GM21390 (cell line): ENCODE results near the gene AP3S2.

ENCODE experiments used
- ATAC-seq: cut with Tn5 transposase; IDR thresholded peaks from one replicate; pipeline ENCODE4 v1.9.1; 2021; ENCODE audit not compliant: unreplicated experiment

Gene AP3S2

GRCh38 chr15:89820666-89821611, 72.9 kb downstream of the AP3S2 start:
- ATAC-seq = no peak

DNA sequence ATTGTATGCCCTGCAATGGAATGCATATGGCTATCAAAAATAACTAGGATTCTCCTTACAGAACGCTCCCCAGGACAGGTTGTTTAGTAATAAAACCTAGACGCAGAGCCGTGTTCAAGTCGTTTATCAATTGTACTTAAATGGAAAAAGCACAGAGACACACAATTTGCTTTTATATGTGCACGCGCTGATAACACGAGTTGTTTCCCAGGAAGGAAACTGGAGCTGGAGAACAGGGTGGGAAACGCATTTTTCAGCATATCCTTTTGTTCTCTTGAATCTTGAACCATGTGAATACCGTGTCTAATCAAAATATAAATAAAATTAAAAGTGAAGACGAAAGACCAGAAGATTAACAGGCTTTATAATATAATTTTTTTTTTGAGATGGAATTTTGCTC, 75.5 kb downstream of the AP3S2 start:
- no peak for ATAC-seq

DNA sequence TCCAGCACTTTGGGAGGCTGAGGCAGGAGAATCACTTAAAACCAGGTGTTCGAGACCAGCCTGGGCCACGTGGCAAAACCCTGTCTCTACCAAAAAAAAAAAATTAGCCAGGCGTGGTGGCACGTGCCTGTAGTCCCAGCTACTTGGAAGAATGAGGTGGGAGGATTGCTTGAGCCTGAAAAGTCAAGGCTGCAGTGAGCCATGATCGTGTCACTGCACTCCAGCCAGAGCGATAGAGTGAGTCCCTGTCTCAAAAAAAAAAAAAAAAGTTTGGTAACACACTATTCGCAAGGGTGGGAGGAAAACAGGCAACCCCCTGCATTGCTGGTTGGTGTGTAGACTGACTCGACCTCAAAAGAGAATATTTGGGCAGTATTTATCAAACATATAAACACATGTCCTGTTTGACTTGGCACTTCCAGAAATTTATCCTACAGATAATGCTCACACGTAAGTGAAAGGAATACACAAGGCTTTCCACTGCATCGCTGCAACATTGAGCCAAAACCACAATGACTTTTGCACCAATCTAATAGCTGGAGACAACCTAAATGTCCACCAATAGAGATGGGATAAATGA, 76.0 kb downstream of the AP3S2 start:
- no peak for ATAC-seq

DNA sequence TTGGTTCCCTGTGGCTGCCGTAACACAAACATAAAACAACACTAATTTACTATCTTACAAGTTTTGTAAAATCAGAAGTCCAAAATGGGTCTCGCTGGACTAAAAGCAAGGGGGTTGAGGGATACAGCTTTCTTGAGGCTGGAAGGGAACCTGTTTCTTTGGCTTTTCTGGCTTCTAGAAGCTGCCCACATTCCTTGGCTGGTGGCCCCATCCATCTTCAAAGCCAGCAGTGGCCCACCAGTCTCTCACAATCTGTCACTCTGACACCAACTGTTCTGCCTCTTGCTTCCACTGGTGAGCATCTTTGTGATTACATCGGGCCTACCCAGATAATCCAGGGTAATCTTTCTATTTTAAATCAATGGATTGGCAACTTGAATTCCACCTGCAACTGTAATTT, 78.0 kb downstream of the AP3S2 start:
- ATAC-seq = no peak

GRCh38 chr15:89814112-89814742, 79.6 kb downstream of the AP3S2 start:
- no peak for ATAC-seq

DNA sequence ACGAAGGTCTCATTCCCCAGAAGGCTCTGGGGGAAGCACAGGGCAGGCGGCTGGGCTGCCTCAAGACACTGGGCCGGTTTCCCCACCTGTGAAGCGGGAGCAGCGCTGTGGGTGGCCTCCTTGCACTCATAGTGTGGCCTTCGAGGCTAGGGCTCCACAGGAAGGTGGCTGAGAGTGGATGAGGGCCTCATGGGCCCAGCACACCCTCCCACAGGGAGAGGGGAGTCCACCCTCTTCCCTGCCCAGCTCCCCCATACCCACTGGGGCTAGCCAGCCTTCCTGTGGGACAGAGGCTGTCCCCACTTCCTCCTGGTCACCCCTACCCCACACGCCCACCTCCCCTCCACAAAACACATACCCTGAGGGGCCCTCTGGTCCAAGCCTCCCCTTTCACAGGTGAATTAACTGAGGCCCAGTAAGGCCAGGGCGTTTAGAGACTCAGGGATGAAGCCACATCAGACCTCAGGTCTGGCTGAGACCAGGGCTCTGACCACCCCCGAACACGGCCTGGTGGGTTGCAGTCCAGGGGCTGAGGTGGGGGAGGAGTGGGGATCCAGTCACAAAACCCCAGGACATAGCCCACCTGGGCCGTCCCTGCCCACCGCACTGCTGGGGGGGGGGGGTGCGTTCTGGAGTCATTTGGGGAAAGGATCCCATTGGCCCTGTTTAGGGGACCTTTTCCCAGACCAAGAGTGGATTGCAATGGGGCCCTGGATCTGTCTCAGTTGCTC, 80.2 kb downstream of the AP3S2 start:
- no peak for ATAC-seq

GRCh38 chr15:89812847-89813320, 80.9 kb downstream of the AP3S2 start:
- ATAC-seq = no peak

GRCh38 chr15:89812011-89812846, 81.6 kb downstream of the AP3S2 start:
- no peak for ATAC-seq

DNA sequence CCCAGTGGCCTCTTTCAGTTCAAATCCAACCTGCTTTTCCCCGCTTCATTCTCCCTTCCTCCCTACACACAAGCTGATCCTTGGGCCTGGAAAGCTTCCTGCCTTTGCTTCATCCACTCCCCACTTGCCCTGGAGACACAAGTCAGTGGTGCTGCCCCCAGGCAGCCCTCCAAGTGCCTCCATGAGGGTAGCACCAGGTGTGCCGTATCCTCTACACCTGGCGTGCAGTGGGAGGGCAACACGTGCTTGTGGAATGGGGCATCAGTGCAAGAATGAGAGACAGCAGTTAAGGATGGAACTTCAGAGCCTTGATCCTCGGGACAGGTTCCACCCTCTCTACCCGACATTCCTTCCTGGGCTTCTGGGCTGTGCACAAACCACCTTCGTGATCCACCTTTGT, 83.0 kb downstream of the AP3S2 start:
- no peak for ATAC-seq

- ATAC-seq = no peak
Observed at GRCh38 chr15:89809787-89810148, 84.0 kb downstream of the AP3S2 start.

DNA sequence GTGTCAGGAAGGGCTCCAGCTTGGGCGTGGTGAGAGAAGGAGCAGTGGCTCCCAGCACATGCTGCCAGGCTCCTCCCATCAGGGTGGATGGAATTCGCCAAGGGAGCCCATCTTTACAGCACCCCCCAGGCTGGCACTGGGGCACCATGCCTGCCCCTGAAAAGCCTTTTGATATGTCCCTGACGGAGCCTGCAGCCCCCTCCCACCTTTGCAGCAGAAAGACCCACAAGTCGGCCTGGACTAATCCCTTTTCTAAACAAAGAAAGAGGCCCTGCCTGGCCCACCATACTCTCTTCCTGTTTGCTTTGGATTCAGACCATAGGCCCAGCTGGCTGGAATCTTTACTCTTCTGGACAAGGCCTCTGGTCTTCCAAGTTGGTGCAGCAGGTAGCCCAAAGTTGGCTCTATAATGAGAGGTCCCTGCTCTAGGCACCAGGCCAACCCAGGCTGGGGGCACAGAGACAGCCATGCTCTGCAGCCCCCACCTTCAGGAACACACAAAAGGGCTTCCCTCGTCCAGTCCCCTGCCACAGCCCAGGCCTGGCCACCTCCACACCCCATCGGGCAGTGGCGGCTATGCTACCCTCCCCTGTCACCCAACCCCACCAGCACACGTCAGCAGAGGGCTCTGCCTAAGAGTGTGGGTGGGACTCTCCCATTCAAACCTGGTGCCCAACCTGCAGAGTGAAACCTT, 84.6 kb downstream of the AP3S2 start:
- no peak for ATAC-seq

- ATAC-seq = no peak
Observed at GRCh38 chr15:89808160-89808870, 85.5 kb downstream of the AP3S2 start.

DNA sequence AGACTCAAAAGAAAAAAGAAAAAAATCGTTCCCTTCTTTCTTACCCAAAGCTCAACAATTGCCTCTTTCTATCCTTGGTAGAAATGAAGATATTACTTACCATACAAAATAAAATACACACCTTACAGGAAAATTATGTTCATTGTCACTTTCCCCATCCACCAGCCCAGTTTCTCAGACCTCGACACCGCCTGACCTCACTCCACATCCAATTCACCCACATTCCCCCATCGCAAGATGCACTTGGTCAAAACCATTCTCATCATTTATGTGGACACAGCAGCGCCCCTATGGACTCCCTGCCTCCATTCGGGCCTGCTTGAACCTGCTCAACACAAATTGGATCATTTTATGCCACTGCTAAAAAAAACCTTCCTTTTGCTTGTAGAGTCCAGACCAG, 86.1 kb downstream of the AP3S2 start:
- ATAC-seq = no peak

GRCh38 chr15:89806559-89807550, 86.9 kb downstream of the AP3S2 start:
- no peak for ATAC-seq

GRCh38 chr15:89806210-89806558, 87.6 kb downstream of the AP3S2 start:
- no peak for ATAC-seq

DNA sequence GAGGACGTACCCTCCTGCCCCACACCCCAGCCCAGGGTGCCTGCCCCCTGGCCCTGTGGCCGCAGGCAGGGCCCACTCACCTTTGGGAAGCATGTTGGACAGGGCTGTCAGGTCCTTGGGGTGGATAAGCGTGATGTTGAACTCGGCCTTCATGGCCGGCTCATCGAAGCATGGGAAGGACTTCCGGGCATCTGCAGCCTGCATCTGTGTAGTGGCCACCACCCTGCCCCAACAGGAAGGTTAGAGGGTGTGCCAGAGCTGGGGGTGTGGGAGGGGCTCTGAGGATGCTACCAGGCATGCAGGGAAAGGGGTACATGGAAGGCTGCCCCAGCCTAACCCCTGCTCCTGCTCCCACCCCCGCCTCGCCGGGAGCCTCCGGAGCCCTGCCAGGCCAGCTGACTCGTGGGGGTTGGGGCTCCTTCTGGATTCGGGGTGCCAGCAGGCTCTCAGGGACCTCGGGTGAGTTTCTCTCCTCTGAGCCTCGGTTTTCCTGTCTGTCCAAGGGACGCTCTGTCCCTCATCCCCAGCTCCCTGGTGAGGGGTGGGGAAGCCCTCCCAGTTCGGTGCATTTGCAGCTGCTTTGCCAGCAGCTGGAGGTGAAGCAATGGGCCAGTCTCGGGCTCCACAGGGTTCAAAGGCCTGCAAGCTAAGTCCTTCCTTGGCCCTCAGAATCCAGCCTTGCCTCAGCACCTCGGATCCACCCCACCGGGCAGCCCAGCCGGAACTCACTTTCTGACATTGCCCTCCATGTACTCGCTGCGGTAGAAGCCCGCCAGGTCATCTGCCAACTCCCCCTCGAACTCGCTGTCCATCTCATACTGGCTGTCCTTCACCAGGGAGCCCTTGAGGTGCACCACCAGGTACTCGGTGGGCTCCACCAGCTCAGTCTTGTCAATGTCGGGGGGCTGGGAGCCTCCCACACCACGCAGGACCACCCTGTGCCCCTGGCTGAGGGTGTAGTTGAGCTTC, 88.3 kb downstream of the AP3S2 start:
- no peak for ATAC-seq
